GOT3 (cell line): ENCODE results near the gene CHST8.
"Not testable (repeated sequence)": the region's sequence is repeated elsewhere in the genome, so short reads cannot be mapped to it uniquely, and the experiment has no call there.

Source experiments
- DNase-seq: peaks from one replicate; lab custom pipeline; 2025; ENCODE audit warnings: mixed read lengths; lab: John Stamatoyannopoulos, UW

The CHST8 gene

GRCh38 chr19:33812388-33813330 is 190.9 kb downstream of the CHST8 start:
- no peak for DNase-seq

- no peak for DNase-seq
Measured at GRCh38 chr19:33813391-33814101, 191.8 kb downstream of the CHST8 start.

- DNase-seq: no peak
Measured at GRCh38 chr19:33814181-33815165, 192.7 kb downstream of the CHST8 start.

- DNase-seq: no peak
Measured at GRCh38 chr19:33815380-33816340, 193.9 kb downstream of the CHST8 start.

- no peak for DNase-seq
Measured at GRCh38 chr19:33818411-33818810, 196.7 kb downstream of the CHST8 start.

- not testable (repeated sequence) for DNase-seq
Measured at GRCh38 chr19:33819078-33819477, 197.3 kb downstream of the CHST8 start.

GRCh38 chr19:33819506-33819879 is 197.7 kb downstream of the CHST8 start:
- DNase-seq: no peak

GRCh38 chr19:33819880-33820781 is 198.4 kb downstream of the CHST8 start:
- DNase-seq: no peak

- DNase-seq: no peak
Measured at GRCh38 chr19:33821871-33822270, 200.1 kb downstream of the CHST8 start.
